Vagina (tissue), 2 donors: ENCODE results near the gene SORCS2. TPM values are rescaled to one million over a fixed set of nuclear protein-coding genes. Genes with fewer than 3 reads are reported as not detected.

Experiments
- DNase-seq, 2 donors: peaks; one replicate each; pipeline ENCODE4 v3.0.0-alpha.2; 2017; ENCODE audit errors: extremely low spot score in 2 of 2
- H3K27ac ChIP-seq: fragments of 200-600 bp; sonication (generic); one replicate; pipeline ENCODE4 v1.5.1; 2019
- H3K27me3 ChIP-seq: fragments of 200-600 bp; sonication (generic); one replicate; pipeline ENCODE4 v1.5.1; 2019
- H3K36me3 ChIP-seq, 2 donors: fragments of 200-600 bp; sonication (generic); one replicate each; pipeline ENCODE4 v1.5.1; 2017 to 2019
- H3K4me1 ChIP-seq: fragments of 200-600 bp; sonication (generic); one replicate; pipeline ENCODE4 v1.5.1; 2019
- H3K4me3 ChIP-seq, 2 donors: fragments of 200-600 bp; sonication (generic); 1 replicate in 1 of 2; 2 replicates in 1 of 2; pipeline ENCODE4 v1.5.1; 2016 to 2019
- H3K9me3 ChIP-seq: fragments of 200-600 bp; sonication (generic); one replicate; pipeline ENCODE4 v1.5.1; 2019
- POLR2A ChIP-seq, 2 donors: fragments of 450-650 bp; IDR thresholded peaks; one replicate each; pipeline ENCODE4 v1.6.1; 2017; ENCODE audit warnings: antibody characterized with exemption in 2 of 2, mild to moderate bottlenecking in 2 of 2, moderate library complexity in 2 of 2
- POLR2AphosphoS5 ChIP-seq, 2 donors: sonication (generic); formaldehyde crosslinking; IDR thresholded peaks; one replicate each; pipeline ENCODE4 v1.9.0; 2017; ENCODE audit warnings: antibody characterized with exemption in 2 of 2, mild to moderate bottlenecking in 2 of 2, low read depth in 1 of 2; ENCODE audit not compliant: insufficient read depth in 1 of 2
- intact Hi-C: fragments of 100-400 bp; cut with DNase I; formaldehyde crosslinking; loops from one replicate; pipeline ENCODE4 v1.15.1; 2023
- total RNA-seq: library from RNA; depleted of rRNA; stranded (reverse); fragments of >200 nt; gene quantifications from one replicate; pipeline ENCODE4 v1.2.3, GENCODE V29; 2016
- TF ChIP-seq, protein P1 (sequence below), 3 experiments: fragments of 450-650 bp in 2 of 3; fragments of 200-600 bp in 1 of 3; sonication (generic) in 1 of 3; IDR thresholded peaks; one replicate each; pipeline ENCODE4 v1.5.1; 2017 to 2019; ENCODE audit warnings: antibody characterized with exemption in 3 of 3, mild to moderate bottlenecking in 2 of 3, moderate library complexity in 2 of 3

Gene SORCS2
- total RNA-seq, 1 donor from 2014 or later = 5.4 TPM

GRCh38 chr4:7608046-7608445 lies 415.7 kb downstream of the SORCS2 start:
- no peaks in the 10 kb centered on the region for H3K27me3 ChIP-seq
- no peak overlapping the region for H3K27ac ChIP-seq
- no peaks in the 10 kb centered on the region for H3K4me1 ChIP-seq
- intact Hi-C loops = no loop called here
- H3K4me3 ChIP-seq = no peak overlapping the region
- H3K9me3 ChIP-seq = no peaks in the 10 kb centered on the region
- DNase-seq = no peak
- TF ChIP-seq POLR2AphosphoS5 (IDR thresholded peaks at IDR 0.05; ENCODE audit: insufficient read depth in 1 of 2, low read depth in 1 of 2) = no peak
- TF ChIP-seq, protein P1, sequence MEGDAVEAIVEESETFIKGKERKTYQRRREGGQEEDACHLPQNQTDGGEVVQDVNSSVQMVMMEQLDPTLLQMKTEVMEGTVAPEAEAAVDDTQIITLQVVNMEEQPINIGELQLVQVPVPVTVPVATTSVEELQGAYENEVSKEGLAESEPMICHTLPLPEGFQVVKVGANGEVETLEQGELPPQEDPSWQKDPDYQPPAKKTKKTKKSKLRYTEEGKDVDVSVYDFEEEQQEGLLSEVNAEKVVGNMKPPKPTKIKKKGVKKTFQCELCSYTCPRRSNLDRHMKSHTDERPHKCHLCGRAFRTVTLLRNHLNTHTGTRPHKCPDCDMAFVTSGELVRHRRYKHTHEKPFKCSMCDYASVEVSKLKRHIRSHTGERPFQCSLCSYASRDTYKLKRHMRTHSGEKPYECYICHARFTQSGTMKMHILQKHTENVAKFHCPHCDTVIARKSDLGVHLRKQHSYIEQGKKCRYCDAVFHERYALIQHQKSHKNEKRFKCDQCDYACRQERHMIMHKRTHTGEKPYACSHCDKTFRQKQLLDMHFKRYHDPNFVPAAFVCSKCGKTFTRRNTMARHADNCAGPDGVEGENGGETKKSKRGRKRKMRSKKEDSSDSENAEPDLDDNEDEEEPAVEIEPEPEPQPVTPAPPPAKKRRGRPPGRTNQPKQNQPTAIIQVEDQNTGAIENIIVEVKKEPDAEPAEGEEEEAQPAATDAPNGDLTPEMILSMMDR (IDR thresholded peaks at IDR 0.05) = no peak
- TF ChIP-seq POLR2A (IDR thresholded peaks at IDR 0.05) = no peak
- H3K36me3 ChIP-seq = no peaks in the 10 kb centered on the region

DNA sequence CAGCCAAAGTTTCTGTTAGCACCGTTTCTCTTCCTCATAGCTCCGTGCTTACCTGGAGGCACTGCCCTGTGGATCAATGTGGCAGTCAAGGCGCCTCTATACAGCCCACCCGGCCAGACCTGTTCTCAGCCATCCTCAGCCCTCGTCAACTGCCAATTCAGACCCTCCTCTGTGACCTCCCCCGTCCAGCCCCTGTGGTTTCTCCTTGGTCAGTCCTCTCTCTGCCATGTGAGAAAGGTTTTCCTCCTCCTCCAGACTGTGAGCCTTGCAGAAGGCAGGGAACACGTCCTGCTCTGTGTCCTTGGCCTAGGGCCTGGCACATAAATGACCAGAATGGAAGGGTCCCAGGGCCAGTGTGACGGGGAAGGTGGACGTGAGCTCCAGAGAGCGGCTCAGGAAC lies 417.0 kb downstream of the SORCS2 start:
- no peaks in the 10 kb centered on the region for H3K4me1 ChIP-seq
- intact Hi-C loops = no loop called here
- no peaks in the 10 kb centered on the region for H3K36me3 ChIP-seq
- no peaks in the 10 kb centered on the region for H3K9me3 ChIP-seq
- no peak overlapping the region for H3K27ac ChIP-seq
- DNase-seq = no peak
- TF ChIP-seq, protein P1 (IDR thresholded peaks at IDR 0.05) = no peak
- TF ChIP-seq POLR2AphosphoS5 (IDR thresholded peaks at IDR 0.05; ENCODE audit: insufficient read depth in 1 of 2, low read depth in 1 of 2) = no peak
- TF ChIP-seq POLR2A (IDR thresholded peaks at IDR 0.05) = no peak
- no peaks in the 10 kb centered on the region for H3K27me3 ChIP-seq
- no peak overlapping the region for H3K4me3 ChIP-seq

DNA sequence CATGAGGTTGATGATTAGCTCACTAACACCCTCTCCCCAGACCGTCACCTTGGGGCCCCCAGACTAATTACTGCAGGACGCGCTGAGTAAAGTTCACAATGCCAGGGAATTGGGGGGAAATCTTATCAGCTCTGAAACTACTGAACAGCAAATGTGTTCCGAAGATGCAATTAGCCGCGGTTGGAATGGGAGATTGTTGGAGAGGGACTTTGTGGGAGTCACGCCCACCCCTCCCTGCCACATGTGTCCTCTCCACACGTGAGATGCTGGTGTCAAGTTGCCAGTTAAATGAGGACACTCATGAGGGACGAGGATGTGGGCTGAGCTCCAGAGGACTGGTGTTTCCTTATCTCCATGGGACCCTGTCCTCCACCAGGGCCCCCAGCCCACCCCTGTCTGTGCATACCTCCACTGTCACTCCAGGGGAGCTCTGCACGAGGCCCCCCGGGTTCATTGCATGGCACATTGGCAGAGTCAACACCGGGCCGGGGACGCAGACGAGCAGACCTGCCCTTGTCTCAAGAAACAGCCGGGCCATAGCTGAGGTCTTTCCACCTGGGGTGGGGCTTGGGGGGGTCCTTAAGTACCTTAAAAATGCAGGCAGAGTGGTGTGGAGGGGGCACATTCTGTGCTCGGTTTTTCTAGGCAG lies 417.8 kb downstream of the SORCS2 start:
- intact Hi-C loops = no loop called here
- Histone ChIP-seq H3K9me3 (no peaks in the 10 kb centered on the region), H3K4me1 (no peaks in the 10 kb centered on the region), H3K27ac (no peak overlapping the region), H3K27me3 (no peaks in the 10 kb centered on the region), H3K4me3 (no peak overlapping the region), H3K36me3 (no peaks in the 10 kb centered on the region)
- TF ChIP-seq, protein P1 (IDR thresholded peaks at IDR 0.05) = no peak
- no peak for TF ChIP-seq POLR2AphosphoS5 (IDR thresholded peaks at IDR 0.05; ENCODE audit: insufficient read depth in 1 of 2, low read depth in 1 of 2)
- no peak for TF ChIP-seq POLR2A (IDR thresholded peaks at IDR 0.05)
- no peak for DNase-seq

DNA sequence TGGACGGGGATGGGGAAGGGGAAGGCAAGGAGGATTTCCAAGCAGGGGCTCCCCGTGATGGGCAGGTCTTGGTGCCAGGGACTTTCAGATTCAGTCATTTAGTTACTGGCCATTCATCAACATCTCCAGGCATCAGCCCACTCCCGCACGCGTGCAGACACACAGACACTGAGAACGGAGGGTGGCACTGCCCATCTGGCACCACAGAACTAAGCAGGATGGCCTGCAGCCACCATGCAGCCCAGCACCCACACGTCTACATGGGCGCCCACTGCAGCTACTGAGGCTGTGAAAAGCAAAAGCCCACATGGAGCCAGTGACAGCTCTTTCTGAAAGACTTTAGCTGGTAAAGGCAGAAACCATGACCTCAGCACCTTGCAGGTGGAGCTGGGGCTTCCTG lies 418.5 kb downstream of the SORCS2 start:
- intact Hi-C loops = no loop called here
- no peaks in the 10 kb centered on the region for H3K4me1 ChIP-seq
- no peak for TF ChIP-seq POLR2AphosphoS5 (IDR thresholded peaks at IDR 0.05; ENCODE audit: insufficient read depth in 1 of 2, low read depth in 1 of 2)
- no peak for TF ChIP-seq POLR2A (IDR thresholded peaks at IDR 0.05)
- TF ChIP-seq, protein P1 (IDR thresholded peaks at IDR 0.05) = no peak
- no peak overlapping the region for H3K27ac ChIP-seq
- no peaks in the 10 kb centered on the region for H3K9me3 ChIP-seq
- H3K36me3 ChIP-seq = no peaks in the 10 kb centered on the region
- H3K4me3 ChIP-seq = no peak overlapping the region
- H3K27me3 ChIP-seq = no peaks in the 10 kb centered on the region
- no peak for DNase-seq

GRCh38 chr4:7612311-7612897 lies 420.1 kb downstream of the SORCS2 start:
- H3K27ac ChIP-seq = no peak overlapping the region
- TF ChIP-seq, protein P1 (IDR thresholded peaks at IDR 0.05) = no peak
- TF ChIP-seq POLR2A (IDR thresholded peaks at IDR 0.05) (no peak), POLR2AphosphoS5 (IDR thresholded peaks at IDR 0.05; ENCODE audit: insufficient read depth in 1 of 2, low read depth in 1 of 2) (no peak)
- H3K4me1 ChIP-seq = no peaks in the 10 kb centered on the region
- no peaks in the 10 kb centered on the region for H3K36me3 ChIP-seq
- no peak overlapping the region for H3K4me3 ChIP-seq
- H3K27me3 ChIP-seq = no peaks in the 10 kb centered on the region
- intact Hi-C loops = no loop called here
- no peaks in the 10 kb centered on the region for H3K9me3 ChIP-seq
- no peak for DNase-seq
